Gastrocnemius medialis (tissue), 4 donors: ENCODE measurements around the gene DDX3X.

ENCODE experiments used
- CTCF ChIP-seq, 5 experiments: fragments of 450-650 bp in 3 of 5; fragments of 200-600 bp in 2 of 5; sonication (generic) in 2 of 5; IDR thresholded peaks in 4 of 5; conservative IDR thresholded peaks in 1 of 5; 1 replicate in 4 of 5; 2 replicates in 1 of 5; pipeline ENCODE4 v1.5.1; 2016 to 2019; ENCODE audit warnings: antibody characterized with exemption in 5 of 5, mild to moderate bottlenecking in 3 of 5, moderate library complexity in 3 of 5
- POLR2A ChIP-seq, 2 donors: fragments of 450-650 bp; IDR thresholded peaks; one replicate each; pipeline ENCODE4 v1.6.1; 2017; ENCODE audit warnings: antibody characterized with exemption in 2 of 2, mild to moderate bottlenecking in 2 of 2, moderate library complexity in 2 of 2

DNA sequence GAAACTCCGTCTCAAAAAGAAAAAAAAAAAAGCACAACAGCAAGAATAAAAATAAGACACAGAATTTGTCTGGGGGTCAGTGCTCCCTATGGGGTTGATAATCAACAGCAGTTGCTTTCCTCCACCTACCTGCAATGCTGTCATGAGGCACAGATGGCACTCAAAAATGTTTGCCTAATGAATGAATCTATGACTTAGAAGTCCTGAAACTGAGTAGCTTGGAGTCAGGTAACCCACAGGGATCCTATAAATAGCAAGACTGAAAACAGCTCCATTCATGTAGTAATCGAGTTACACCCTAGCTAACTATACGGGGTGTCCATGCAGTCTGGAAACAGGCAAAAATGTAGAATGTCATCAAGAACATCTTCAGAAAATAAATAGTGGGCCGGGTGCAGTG, 19.8 kb upstream of the DDX3X start:
- TF ChIP-seq CTCF (IDR thresholded peaks at IDR 0.05 in 4 of 5, conservative IDR thresholded peaks at IDR 0.05 in 1 of 5) (no peak), POLR2A (IDR thresholded peaks at IDR 0.05) (no peak)
